ENCODE measurements around the gene EEFSEC.

Gene EEFSEC

DNA sequence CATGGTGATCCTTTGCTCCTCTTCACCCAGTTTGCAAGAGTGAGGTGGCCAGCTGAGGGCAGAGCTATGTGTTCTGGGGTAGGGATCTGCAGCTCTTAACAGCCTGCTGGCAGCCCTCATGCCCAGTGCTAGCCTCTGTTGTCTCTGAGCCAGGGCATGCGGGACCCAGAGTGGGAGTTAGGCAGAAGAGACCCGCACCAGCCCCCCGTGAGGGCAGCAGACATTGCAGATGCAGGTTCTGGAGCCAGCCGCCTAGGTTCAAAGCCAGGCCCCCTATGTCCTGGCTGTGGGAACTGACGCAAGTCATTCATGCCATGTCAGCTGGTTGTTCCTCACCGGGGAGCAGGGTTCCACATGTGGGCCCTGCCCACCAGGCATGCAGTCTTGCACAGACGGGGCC lies 238.7 kb downstream of the EEFSEC start:
- no peak for DNase-seq (ENCODE audit: low read depth in 2 of 2)

DNA sequence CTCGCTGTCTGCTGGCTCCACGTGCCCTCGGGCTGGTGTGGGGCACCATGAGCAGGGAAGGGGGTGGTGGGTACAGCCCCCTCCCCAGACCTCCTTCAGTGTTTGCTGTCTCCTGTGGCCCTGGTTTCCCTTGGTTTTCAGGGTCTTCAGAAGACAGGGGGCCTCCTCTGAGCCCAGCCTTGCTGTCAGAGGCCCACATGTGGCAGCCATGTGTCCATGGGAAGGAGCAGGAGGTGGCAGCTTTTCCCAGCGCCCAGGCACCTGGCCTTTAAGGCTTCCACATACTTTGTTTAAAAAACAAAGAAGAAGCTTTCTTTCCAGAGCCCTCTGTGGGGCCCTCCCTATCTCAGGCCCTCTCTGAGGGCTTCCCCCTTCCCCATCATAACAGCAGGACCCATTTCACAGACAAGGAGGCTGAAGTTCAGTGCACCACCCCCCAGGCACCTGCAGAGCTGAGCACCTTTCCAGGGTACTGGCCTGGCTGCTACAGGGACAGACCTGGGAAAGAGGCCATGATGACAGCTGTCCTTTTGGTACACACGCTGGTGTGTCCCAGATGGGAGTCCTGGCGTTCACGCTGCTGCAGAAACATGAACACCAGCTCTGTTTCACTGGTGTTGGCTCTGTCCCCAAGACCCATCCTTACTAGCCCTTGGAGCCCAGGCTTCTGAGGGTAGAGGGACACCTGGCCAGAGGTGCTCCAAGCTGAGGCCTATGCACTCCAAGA lies 239.7 kb downstream of the EEFSEC start:
- DNase-seq (ENCODE audit: low read depth in 2 of 2) = no peak

DNA sequence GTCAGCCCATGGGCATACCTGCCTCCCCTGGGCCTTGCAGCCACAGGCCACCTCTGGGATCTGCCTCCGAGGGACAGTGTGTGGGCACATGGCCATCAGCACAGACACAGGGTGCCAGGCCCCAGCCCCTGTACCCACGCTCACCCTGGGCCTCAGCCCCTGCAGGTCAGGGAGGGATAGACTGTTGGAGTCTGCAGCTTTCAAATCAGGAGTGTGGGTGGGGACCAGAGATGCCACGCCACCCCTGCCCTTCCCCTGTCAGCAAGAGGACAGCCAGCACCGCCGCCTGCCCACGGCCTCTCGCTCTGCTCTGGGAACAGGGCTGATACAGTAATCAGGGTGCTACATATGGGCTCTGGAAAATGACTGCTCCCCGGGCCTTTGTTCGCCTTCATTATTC lies 240.8 kb downstream of the EEFSEC start:
- no peak for DNase-seq (ENCODE audit: low read depth in 2 of 2)

DNA sequence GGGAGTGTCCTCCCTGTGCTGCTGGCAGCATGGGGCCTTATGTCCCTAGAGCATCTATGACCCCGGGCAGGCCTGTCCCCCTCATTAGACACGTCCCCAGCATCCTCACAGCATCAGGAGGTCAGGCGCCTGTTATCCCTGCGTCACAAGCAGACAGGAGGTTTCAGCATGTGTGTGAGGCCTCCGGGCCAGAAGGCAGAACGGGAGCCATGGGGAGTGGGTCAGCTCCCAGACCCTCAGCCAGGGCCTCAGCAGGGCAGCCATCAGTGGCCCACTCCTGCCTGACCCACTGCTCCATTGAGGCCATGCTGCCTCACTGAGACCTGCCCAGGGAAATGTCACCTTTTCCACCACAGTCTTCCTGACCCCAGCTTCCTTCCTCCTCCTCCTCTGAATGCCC lies 241.8 kb downstream of the EEFSEC start:
- DNase-seq (ENCODE audit: low read depth in 2 of 2) = no peak

DNA sequence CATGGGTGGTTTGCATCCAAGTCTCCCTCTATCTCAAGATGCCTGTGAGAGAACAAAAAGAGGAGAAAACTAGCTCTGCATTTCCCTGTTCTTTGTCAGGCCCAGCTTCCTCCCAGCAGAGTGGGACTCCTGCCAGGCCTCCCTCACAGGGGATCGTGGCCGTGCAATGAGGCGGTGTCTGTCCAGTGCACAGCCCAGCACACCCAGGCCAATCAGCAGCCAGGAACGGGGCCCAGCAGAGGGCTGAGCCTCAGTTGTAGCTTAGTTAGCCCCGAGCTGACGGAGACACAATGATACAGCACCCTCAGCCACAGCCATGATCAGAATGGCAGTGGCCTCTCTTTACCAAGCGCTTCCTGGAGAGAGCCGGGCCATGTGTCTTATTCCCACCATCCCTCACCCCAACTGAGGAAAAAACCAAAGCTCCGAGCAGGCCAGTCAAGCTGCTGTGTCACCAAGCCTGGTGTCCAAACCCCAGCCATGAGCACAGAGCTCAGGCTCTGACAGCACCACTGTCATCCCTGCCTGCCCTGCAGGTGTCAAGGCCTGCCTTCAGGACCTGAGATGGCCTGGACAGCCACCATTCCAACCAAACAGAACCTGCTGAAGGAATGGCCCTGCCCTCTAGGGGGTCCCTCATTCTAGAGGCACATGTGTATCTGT lies 242.3 kb downstream of the EEFSEC start:
- no peak for DNase-seq (ENCODE audit: low read depth in 2 of 2)

DNA sequence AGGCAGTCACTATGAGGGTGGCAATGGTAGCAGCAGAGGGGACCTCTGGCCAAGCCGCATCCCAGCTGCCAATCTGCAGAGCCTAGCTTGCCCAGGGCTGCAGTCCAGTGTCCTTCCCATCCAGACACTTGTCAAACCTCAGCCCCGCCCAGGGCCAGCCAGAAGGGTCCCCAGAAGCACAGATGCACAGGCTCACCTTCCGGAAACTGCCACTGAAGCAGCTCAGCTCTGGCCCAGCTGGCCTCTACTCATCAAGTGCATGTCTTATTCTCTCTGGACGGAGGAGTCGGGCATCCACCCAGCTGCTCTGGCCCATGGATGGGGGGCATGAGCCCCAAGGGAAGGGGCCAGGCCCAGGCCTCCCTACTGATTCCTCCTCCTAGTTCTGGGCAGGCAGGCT lies 244.2 kb downstream of the EEFSEC start:
- no peak for DNase-seq (ENCODE audit: low read depth in 2 of 2)

DNA sequence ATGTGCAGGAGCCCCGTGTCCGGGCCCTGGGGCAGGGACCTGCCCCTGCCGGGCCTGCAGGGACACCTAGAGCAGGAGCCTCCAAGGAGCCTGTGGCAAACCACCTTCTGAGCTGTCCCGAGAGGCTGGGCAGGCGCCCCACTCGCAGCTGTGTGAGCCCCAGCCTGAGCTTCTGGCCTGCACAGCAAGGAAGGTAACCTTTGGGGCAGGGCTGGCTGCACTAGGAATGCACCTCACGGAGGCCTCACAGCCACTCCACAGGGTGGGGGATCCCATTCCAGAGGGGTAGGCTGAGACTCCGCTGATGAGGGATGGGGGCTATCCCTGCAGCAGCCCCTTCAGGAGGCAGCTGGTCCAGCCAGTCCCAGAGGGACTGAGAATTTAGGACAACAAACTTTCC lies 245.3 kb downstream of the EEFSEC start:
- no peak for DNase-seq (ENCODE audit: low read depth in 2 of 2)

DNA sequence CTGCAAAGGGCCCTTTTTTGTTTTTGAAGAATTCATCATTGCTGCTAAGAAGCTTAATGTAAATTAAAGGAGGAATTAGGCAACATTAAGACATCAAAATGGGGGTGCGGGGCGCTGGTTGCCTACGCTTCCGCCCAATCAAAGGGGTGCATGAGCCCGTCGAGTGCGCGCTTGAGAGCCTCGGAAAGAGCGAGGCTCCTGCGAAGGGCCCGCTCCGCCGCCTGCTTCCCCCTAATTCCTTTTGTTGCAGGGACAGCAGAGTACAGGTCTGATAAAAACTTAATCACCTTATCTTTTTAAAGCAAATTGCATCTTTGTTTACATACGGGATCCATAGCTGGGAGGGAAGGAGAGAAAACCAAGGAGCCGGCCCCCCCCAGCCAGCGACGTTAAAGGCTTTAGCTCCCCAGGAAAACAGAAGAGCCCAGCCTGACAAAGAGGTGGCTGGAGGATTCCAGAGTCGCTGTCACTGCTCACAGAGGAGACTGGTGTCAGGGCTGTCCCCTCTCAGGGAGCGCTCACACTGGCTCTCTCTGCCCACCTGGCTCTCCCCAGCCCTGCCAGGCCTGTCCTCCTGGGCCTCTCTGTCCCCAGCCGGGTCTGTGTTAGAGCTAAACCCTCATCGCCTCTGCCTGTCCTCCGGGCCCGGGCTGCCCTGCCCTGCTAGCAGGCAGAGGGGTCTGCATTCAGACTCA lies 246.1 kb downstream of the EEFSEC start:
- no peak for DNase-seq (ENCODE audit: low read depth in 2 of 2)

DNA sequence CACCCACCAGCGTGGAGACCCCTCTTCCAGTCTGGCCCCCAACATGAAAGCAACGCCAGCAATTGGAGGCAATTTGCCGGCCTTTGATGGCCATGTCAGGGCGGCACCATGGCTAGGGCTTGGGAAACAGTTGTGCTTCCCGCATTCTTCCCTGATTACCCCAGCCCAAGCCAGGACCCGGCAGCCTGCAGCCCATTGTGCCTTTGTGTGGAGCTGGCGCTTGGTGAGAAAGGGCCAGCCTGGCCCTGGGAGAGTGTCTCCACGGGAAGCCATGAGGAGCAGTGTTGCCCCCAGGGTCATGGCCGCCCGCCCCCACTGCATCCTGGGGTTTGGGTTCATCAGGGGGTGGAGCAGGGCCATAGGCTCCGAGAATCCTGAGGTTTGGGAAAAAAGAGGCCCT lies 247.4 kb downstream of the EEFSEC start:
- DNase-seq (ENCODE audit: low read depth in 2 of 2) = no peak

DNA sequence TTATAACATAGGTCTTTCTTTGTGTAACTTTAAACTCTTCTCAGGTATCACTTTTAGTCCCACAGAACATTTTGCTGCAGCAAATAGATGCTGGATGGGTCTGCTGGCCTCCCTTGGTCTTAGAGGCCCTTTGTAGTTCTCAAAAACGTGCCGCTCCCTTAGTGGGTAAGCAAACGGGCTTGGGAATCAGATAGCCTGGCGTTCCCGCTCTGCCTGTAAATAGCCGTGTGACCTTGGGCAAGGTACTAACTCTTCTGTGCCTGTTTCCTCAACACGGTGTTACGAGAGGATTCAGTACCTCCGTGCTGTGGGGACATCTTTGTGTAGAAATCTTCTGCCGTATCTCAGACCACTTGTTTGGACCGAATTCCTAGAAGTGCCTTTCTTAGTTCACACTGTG lies 249.0 kb downstream of the EEFSEC start:
- no peak for DNase-seq (ENCODE audit: low read depth in 2 of 2)

DNA sequence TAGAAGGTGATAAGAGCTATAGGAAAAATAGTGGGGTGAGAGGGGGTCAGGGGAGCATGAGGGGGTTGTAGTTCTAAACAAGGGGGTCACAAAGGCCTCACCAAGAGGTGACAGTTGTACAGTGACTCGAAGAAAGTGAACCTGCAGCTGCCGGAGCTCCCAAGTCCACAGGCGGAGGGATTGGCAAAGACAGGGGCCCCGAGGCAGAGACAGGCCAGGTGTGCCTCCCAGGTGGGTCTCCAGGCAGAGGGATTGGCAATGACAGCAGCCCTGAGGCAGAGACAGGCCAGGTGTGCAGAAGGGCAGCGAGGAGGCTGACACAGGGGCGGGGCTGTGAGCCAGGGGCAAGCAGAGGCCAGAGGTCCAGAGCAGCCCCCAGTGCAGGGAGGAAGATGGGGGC lies 249.7 kb downstream of the EEFSEC start:
- DNase-seq (ENCODE audit: low read depth in 2 of 2) = no peak

DNA sequence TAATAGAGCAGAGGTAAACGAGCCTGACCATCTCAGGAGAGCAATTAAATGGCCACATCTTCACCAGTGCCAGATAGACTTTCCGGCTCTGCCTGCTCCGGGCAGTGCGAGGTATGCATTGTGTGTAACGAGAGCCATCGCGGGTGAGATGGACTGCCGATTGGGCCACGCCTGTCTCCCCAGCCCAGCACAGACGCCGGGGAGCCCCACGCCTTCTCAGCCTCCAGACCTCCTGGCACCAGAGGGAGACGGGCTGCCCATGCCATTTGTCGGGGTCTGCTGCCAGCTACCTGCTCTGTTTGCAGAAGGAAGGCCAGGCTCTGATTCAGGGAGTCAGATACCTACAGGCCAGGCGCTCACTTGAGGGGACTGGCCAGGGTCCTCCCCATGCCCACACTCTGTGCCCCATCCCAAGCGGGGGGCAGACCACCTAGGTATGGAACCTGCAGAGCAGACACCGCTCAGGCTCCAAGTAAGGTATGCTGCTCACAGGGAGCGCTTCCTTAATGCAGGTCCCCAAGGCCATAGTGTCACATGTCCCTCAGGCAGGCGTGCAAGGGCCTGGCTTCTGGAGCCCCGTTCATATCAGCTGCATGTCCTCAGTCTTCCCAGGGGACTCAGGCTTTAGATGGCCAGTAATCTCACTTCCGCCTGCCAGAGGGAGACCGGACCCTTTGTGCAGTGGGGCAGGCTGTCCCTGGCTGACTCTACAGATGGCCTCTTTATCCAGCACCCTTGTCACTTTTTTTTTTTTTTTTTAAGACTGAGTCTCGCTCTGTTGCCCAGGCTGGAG lies 251.2 kb downstream of the EEFSEC start:
- DNase-seq (ENCODE audit: low read depth in 2 of 2) = no peak

DNA sequence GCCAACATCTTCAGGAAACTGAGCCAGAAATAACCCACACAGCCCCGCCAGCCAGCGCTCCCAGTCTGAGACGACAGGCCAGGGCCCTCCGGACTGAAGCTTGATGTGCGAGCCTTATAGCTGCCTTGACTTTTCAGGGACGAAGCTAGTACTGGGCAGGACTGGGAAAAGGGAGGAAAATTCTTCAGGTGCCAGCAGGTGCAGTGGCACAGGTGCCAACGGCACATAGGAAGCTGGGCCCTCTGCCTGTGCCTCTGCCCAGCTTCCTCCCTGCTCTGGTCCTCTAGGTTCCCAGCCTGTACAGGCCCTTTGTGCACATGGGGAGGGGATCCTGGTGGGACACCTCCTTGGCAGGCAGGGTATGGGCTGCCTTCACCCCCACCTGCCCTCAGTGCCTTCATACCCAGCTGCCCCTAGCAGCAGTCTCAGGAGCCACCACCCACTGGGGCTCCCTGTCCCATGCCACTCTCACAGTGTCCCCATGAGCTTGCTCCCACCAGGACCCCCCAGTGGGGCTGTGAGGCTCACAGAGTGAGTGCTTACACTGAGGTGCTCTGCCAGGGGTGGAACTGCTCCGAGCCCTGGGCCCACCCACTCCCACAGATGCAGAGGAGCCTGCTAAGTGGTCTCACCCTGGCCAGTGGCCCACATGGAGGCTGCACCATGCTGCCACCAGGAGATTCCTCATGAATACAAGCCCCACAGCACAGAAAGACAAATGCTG lies 252.4 kb downstream of the EEFSEC start:
- no peak for DNase-seq (ENCODE audit: low read depth in 2 of 2)

DNA sequence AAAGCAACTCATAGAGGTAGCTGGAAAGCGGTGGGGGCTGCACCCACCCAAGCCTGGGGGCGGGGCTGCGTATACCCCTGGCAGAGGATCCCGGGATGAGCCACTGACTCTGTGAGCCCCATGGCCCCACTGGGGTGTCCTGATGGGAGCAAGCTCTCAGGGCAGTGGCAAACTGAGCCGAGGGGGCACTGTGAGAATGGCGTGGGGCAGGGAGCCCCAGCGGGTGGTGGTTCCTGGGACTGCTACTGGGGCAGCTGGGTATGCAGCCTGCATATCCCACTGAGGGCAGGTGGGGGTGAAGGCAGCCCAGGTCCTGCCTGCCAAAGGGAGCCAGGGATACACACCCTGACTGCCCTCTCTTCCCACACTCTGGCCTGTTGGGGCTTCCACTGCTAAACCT lies 254.0 kb downstream of the EEFSEC start:
- no peak for DNase-seq (ENCODE audit: low read depth in 2 of 2)

DNA sequence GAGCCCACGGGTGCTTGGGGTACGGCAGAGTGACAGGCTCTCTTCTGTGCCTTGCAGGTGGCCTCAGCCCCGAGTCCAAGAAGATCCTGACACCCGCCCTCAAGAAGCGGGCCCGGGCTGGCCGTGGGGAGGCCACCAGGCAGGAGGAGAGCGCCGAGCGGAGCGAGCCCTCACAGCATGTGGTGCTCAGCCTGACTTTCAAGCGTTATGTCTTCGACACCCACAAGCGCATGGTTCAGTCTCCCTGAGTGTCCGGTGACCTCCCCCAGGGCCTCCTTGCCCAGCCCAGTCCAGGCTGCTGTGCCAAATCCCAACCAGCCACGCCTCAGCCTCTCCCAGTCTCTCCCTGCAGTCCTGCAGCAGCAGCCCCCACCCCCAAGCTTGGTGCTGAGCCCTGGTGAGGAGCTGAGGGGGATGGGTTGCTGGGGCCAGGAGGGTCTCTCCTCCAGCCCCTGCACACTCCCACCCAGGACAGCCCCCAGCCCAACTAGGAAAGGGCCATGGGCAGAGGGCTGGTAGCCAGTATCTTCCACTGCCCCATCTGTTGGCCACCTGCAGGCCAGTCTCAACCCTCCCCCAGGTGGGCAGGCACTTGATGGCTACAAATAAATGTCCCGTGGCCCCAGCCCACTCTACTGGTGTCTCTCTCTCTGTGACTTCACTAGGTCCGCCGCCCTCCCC lies 254.9 kb downstream of the EEFSEC start:
- no peak for DNase-seq (ENCODE audit: low read depth in 2 of 2)

DNA sequence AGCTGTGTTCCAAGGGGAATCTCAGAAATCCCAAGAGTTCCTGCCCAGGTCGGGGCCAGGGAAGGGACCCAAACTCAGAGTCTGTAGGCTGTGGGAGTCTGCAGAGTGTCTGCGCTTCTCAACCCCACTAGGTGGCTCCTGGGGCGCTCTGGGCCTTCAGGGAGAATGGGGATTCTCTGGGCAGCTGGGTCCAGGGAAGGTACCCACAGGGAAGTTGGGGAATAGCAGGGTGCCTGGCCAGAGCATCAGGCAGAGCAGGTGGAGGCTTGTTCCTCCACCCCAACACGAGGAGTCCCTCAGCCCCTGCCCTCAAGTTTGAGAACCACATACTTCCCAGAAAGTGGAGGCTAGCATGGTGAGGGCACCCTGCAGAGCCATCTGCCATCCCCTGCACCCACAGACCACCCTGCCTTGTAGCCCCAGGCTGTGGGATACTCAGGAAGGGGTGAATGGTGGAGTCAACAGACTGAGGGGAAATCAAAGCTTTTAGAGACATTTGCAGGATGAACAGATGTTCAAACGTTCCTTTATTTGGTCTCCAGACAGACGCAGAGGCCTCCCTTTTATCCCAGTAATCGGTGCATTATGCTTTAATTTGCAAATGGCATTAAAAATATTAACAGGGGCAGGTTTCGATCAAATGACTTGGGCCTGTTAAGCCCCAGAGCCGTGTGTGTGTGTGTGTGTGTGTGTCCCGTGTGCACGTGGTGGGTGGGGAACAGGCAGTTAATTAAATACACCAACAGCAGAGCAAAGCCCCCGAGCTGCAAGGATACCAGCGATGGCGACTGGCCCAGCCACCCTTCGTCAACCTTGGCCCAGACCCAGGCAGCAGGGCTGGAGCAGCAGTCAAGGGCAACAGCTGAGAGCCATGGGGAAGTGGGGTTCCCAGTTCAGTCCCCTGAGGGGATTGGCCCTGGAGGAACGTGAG lies 255.7 kb downstream of the EEFSEC start:
- no peak for DNase-seq (ENCODE audit: low read depth in 2 of 2)

DNA sequence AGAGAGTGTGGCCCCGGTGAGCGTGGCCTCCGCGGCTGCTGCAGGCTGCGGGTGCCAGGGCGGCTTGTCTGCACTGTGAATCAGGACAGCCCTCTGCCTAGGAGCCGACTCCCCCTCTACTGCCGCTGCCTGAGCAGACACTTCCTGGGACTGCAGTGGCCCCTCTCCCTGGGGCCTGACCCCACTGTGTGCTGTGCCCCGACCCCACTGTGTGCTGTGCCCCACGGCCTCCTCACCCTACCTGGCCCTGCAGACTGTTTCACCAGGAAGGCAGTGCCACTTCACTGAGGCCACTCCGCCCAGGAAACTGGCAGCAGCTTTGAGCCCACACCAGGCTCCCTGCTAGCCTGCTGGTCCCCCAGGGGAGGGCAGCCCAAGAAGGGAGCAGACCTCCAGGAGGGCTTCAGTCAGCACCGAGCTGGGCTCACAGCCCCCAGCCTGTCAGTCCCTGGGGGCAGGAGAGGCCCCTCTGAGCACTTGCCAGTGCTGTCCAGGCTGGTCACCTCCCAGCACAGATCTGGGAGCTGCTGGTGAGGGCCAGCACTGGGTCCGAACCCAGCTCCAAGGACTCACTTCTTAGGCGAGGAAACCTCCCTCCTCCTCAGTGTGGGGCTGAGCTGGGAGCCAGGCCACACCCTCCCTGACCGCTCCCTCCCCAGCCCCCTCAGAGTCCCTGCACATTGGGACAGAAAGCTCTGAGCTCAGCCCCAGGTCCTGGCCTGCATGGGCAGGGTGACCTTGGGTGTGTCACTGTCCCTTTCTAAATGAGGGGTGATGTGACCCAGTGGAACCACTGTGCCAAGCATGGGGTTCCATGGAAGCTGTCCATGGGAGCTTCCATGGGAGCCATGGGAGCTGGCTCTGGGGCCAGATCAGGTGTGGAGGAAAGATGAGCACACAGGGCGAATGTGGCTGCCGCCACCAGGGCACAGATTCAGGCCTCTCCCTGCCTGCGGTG lies 256.6 kb downstream of the EEFSEC start:
- DNase-seq (ENCODE audit: low read depth in 2 of 2) = no peak

DNA sequence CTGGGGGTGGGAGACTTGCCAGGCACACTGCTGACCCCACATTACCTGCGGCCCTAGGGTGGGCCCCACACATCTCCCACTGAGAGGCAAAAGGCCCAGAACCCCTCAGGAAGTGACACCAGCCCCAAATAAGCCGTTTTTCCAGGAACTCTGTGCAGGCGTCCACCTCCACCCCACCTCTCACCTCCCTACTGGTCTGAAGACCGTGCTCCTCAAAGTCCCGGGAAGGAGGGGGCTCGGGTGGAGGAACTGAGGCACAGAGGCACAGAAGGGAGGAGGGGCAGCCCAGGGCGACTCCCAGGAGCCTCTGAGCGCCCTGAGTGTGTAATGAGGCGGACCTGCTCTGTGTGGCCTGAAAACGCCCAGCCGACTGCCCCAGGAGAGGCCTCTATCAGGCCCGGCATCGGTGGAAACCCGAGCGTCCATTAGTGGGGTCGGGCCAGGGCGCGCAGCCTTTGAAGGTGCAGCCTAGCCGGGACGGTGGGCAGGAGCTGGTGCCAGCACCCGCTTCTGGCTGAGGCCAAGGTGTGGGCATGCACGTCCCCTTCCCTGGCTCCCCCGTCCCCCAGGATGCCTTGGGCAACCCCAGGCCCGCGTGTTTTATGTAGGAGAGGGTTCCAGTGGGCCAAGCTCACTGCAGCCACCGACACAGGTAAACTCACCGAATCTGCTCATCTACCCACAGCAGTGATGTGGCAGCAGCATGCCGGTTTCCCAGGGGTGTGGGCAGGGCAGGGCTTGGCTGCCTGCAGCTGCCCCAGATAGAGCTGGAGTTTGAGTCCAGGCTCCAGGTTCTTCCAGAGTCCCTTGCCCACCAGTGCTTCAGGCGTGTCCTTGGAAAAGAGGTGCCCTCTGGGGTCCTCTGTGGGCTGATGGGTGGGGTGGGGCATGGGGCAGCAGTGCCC lies 257.6 kb downstream of the EEFSEC start:
- DNase-seq (ENCODE audit: low read depth in 2 of 2) = no peak
